ENCODE results near the gene ZNF12.

- no peak for TF ChIP-seq EZH2 (IDR thresholded peaks at IDR 0.05; ENCODE audit: insufficient read depth, low read length)
- TF ChIP-seq CTCF (IDR thresholded peaks at IDR 0.05; ENCODE audit: insufficient read depth, low read depth, low read length), result no peak
These were observed 15.6 kb downstream of the ZNF12 start for GRCh38 chr7:6691103-6691502.
